Ascending aorta (tissue), 2 donors: ENCODE measurements around the gene IWS1. TPM values are rescaled to one million over a fixed set of nuclear protein-coding genes. Genes with fewer than 3 reads are reported as not detected.
"Not testable (repeated sequence)": the region's sequence is repeated elsewhere in the genome, so short reads cannot be mapped to it uniquely, and the experiment has no call there.

Experiments used
- DNase-seq, 2 donors: peaks; one replicate each; pipeline ENCODE4 v3.0.0-alpha.2; 2019; ENCODE audit warnings: low spot score in 2 of 2
- H3K27ac ChIP-seq, 2 donors: fragments of 200-600 bp; sonication (generic); one replicate each; pipeline ENCODE4 v1.5.1; 2016 to 2017; ENCODE audit warnings: mild to moderate bottlenecking in 1 of 2
- H3K27me3 ChIP-seq: fragments of 200-600 bp; sonication (generic); one replicate; pipeline ENCODE4 v1.5.1; 2017
- H3K36me3 ChIP-seq, 2 donors: fragments of 200-600 bp; sonication (generic); one replicate each; pipeline ENCODE4 v1.5.1; 2016
- H3K4me1 ChIP-seq, 2 donors: fragments of 200-600 bp; sonication (generic); one replicate each; pipeline ENCODE4 v1.5.1; 2016 to 2017; ENCODE audit warnings: mild to moderate bottlenecking in 1 of 2
- H3K4me3 ChIP-seq, 2 donors: fragments of 200-600 bp; sonication (generic); one replicate each; pipeline ENCODE4 v1.5.1; 2016 to 2017; ENCODE audit warnings: mild to moderate bottlenecking in 1 of 2
- H3K9me3 ChIP-seq, 2 donors: fragments of 200-600 bp; sonication (generic); one replicate each; pipeline ENCODE4 v1.5.1; 2016
- intact Hi-C: fragments of 100-400 bp; cut with DNase I; formaldehyde crosslinking; loops from one replicate; pipeline ENCODE4 v1.15.1; 2023
- total RNA-seq: library from RNA; depleted of rRNA; stranded (reverse); fragments of >200 nt; gene quantifications from one replicate; pipeline ENCODE4 v1.1.0, GENCODE V29; 2016
- TF ChIP-seq, protein P1 (sequence below), 3 experiments: fragments of 200-600 bp in 2 of 3; fragments of 450-650 bp in 1 of 3; sonication (generic) in 2 of 3; IDR thresholded peaks; one replicate each; pipeline ENCODE4 v1.5.1; 2016 to 2019; ENCODE audit warnings: antibody characterized with exemption in 3 of 3, mild to moderate bottlenecking in 1 of 3, moderate library complexity in 1 of 3

The IWS1 gene
- total RNA-seq, 1 donor from 2014 or later, result 54.6 TPM

DNA sequence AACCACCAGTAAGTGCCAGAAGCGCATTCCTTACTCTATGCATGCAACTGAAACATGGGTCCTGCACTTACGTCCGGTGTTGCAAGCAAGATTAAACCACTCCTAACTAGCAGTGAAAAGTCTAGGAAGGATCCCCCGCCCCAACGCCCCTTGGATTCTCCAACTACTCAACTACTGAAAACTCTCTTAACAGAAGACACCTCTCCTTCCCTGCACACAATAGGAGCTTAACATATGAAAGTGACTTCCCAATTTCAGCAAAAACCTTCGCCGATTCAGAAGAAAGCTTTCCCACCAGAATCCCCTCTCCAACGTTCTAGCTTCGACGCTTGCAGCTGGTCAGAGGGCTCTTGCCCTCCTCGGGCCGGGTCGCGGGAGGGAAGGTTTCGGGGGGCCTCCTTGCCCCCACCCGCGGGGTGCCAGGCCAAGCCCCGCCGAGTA is 578 bp downstream of the IWS1 start:
- Histone ChIP-seq H3K9me3 (no peaks in the 10 kb centered on the region), H3K27me3 (no peaks in the 10 kb centered on the region), H3K27ac (peak overlapping the region; percentile 84 to 95), H3K4me3 (peak overlapping the region; percentile 84 to 86), H3K4me1 (peaks cover 0 to 10% of the 10 kb centered on the region in 2 donors), H3K36me3 (peaks cover 0 to 15% of the 10 kb centered on the region in 2 donors)
- TF ChIP-seq, protein P1, sequence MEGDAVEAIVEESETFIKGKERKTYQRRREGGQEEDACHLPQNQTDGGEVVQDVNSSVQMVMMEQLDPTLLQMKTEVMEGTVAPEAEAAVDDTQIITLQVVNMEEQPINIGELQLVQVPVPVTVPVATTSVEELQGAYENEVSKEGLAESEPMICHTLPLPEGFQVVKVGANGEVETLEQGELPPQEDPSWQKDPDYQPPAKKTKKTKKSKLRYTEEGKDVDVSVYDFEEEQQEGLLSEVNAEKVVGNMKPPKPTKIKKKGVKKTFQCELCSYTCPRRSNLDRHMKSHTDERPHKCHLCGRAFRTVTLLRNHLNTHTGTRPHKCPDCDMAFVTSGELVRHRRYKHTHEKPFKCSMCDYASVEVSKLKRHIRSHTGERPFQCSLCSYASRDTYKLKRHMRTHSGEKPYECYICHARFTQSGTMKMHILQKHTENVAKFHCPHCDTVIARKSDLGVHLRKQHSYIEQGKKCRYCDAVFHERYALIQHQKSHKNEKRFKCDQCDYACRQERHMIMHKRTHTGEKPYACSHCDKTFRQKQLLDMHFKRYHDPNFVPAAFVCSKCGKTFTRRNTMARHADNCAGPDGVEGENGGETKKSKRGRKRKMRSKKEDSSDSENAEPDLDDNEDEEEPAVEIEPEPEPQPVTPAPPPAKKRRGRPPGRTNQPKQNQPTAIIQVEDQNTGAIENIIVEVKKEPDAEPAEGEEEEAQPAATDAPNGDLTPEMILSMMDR (IDR thresholded peaks at IDR 0.05), result no peak
- DNase-seq, result no peak
- intact Hi-C loops, result loop anchor here (1.0 to 10.0 kb wide), 8 partner anchors 17 to 359 kb away; partner anchors contain the start of genes AMMECR1L and SFT2D3

DNA sequence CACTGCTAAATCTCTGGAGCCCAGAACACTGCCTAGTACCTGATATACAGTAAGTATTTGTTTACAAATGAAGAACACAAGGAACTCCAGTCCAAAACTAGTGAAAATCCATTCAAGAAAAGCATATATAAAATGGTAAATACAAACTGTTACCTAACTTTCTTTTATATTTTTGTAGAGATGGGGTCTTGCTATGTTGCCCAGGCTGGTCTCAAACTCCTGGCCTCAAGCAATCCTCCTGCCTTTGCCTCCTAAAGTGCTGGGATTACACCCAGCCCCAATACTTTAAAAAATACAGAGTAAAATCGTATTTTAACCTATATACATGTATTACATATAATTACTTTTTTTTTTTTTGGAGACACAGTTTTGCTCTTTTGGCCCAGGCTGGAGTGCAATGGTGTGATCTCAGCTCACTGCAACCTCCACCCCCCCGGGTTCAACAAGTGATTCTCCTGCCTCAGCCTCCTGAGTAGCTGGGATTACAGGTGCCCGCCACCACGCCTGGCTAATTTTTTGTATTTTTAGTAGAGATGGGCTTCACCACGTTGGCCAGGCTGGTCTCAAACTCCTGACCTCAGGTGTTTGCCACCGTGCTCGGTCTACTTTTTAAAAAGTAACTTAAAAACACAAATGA is 2.0 kb downstream of the IWS1 start:
- H3K27ac ChIP-seq, H3K4me3 ChIP-seq, H3K4me1 ChIP-seq, H3K9me3 ChIP-seq, DNase-seq, H3K27me3 ChIP-seq: not testable (repeated sequence)
- peaks cover 0 to 15% of the 10 kb centered on the region in 2 donors for H3K36me3 ChIP-seq
- intact Hi-C loops, result loop anchor here (10.0 kb wide), 1 partner anchor 360 kb away; the partner anchor contains the start of gene AMMECR1L

DNA sequence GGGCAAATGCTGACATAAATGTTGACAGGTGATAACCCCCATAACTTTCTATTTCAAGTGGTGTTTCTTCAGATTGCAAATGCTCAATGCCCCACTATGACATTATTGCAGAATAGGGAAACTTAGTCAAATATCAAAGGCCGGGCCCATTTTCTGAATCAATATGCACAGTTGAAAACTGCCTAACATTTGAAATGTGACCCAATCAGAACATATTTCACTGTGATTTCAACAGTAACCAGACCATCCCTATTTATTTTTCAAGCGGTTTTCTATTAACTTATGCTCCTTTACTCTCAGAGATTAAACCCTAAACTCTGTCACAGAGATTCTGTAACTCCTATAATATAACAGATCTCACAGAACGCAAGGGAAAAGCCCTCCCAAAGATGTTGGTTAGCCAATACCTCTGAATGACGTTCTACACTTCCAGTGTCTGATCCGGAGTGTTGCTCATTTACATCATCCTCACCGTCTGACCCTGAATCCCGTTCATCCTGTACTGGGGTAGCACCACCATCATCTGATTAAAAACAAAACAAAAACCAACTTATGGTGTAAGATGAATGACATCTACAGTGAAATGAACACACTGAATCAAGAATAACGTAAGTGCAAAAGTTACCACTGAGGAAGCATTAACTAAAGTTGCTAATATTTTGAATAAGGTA is 2.9 kb downstream of the IWS1 start:
- H3K27me3 ChIP-seq, result no peaks in the 10 kb centered on the region
- no peak overlapping the region for H3K4me3 ChIP-seq
- no peaks in the 10 kb centered on the region for H3K9me3 ChIP-seq
- H3K27ac ChIP-seq, result no peak overlapping the region
- H3K4me1 ChIP-seq, result peaks cover 0 to 10% of the 10 kb centered on the region in 2 donors
- no peak for DNase-seq
- TF ChIP-seq, protein P1 (IDR thresholded peaks at IDR 0.05), result no peak
- H3K36me3 ChIP-seq, result peaks cover 0 to 18% of the 10 kb centered on the region in 2 donors
- intact Hi-C loops, result loop anchor here (10.0 kb wide), 1 partner anchor 361 kb away; the partner anchor contains the start of gene AMMECR1L

DNA sequence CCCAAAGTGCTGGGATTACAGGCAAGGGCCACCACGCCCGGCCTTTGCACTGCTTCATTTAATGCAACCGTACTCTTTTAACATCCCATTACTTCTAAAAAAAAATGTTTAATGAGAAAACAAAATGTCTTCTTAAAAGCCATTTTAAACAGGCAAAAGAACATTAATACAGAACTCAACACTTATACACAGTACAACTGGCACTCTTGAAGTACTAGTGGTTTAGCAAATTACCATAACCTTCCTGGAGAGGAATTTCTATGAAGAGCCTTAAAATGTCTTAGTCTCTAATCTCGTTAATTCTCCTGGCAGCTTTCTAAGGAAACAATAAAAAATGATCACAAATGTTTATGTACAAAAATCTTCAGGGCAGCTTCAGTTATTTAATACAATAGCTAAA is 5.9 kb downstream of the IWS1 start:
- Histone ChIP-seq H3K27me3 (no peaks in the 10 kb centered on the region), H3K4me1 (peaks cover 0 to 21% of the 10 kb centered on the region in 2 donors), H3K27ac (no peak overlapping the region), H3K36me3 (peaks cover 7 to 29% of the 10 kb centered on the region in 2 donors), H3K9me3 (no peaks in the 10 kb centered on the region), H3K4me3 (no peak overlapping the region)
- intact Hi-C loops, result loop anchor here (10.0 kb wide), 1 partner anchor 364 kb away; the partner anchor contains the start of gene AMMECR1L
- DNase-seq, result no peak
- TF ChIP-seq, protein P1 (IDR thresholded peaks at IDR 0.05), result no peak

DNA sequence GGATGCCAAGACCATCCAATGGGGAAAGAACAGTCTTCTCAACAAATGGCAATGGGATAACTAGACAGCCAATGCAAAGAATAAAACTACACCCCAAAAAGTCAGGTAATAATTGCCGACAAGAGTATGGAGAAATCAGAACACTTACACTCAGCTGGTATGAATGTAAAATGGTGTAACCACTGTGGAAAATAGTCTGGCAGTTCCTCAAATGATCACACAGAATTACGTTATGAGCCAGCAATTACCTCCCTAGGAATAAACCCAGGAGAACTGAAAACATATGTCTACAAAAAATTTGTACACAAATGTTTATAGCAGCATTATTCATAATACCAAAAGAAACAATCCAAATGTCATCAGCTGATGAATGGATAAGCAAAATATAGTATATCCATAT is 8.8 kb downstream of the IWS1 start:
- peaks cover 7 to 20% of the 10 kb centered on the region in 2 donors for H3K36me3 ChIP-seq
- H3K4me3 ChIP-seq, result no peak overlapping the region
- no peaks in the 10 kb centered on the region for H3K27me3 ChIP-seq
- H3K9me3 ChIP-seq, result no peaks in the 10 kb centered on the region
- TF ChIP-seq, protein P1 (IDR thresholded peaks at IDR 0.05), result no peak
- intact Hi-C loops, result no loop called here
- H3K27ac ChIP-seq, result peak overlapping the region in 1 of 2 donors; percentile 83
- no peak for DNase-seq
- H3K4me1 ChIP-seq, result peaks cover 0 to 17% of the 10 kb centered on the region in 2 donors
